Right hindlimb (tissue), 1 donor: ENCODE measurements around the gene FRS2.

Experiments
- DNase-seq: peaks from one replicate; pipeline ENCODE4 v3.0.0-alpha.2; 2018

FRS2 gene

DNA sequence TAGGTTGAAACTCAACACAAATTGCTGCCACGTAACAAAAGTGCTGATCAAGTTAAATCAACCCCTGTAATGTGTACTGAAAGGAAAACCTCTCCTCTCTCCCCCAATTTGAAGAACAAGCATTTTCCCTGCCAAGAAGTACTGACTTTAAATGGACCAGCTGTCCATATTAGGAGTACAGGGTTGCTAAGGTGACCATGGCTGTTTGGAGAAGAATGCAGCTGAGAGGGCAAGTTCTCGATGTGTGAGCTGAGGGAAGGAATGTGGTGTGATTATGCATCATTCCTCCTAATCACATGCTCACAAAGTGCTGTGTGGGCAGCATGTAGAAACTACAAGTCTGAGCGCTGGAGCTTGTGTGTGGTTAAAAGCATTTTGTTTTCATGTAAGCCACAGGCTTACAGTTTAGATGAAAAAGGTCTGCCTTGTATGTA is 64.2 kb downstream of the FRS2 start:
- peak; percentile 83 for DNase-seq

DNA sequence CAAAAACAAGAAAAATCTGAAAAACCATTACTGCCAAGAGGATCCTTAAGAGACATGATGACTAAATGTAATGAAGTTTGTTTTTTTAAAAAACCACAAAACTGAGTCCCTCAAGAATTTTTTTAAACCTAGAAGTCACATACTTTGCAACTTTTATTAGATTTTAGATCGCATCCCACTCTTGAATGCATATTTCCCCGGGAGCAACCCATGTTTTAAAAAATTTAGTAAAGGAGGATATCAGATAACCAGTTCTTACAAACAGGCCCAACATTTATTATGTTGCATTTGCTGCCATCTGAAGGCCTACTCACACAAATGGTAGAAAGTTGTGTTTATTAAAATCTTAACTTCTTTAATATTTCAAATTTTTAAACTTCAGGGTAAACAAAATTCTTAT is 70.8 kb downstream of the FRS2 start:
- DNase-seq, result no peak

DNA sequence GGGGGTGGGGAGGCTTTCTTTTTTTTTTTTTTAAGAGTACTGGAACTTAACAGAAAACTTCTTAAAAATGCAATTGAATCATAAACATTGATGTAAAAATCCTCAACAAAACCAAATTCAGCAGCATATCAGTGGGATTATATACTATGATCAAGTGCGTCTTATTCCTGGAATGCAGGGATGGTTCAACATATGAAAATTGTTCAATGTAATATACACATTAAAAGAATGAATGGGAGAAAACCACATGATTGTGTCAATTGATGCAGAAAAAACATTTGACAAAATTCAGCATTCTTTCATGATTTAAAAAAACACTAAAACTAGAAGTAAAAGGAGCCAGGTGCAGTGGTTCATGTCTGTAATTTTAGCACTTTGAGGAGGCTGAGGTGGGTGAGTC is 73.9 kb downstream of the FRS2 start:
- DNase-seq, result no peak

DNA sequence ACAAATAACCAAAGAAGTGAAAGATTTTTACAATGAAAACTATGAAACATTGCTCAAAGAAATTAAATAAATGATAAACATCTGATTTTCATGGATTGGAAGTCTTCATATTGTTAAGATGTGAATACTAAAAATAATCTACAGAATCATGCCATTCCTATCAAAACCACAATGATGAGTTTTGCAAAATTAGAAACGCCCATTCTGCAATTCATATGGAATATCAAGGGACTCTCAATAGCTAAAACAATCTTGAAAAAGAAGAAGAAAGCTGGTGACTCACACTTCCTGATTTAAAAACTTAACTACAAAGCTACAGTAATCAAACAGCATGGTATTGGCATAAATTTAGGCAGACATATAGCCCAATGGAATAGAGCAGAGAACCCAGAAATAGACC is 74.9 kb downstream of the FRS2 start:
- DNase-seq, result no peak

DNA sequence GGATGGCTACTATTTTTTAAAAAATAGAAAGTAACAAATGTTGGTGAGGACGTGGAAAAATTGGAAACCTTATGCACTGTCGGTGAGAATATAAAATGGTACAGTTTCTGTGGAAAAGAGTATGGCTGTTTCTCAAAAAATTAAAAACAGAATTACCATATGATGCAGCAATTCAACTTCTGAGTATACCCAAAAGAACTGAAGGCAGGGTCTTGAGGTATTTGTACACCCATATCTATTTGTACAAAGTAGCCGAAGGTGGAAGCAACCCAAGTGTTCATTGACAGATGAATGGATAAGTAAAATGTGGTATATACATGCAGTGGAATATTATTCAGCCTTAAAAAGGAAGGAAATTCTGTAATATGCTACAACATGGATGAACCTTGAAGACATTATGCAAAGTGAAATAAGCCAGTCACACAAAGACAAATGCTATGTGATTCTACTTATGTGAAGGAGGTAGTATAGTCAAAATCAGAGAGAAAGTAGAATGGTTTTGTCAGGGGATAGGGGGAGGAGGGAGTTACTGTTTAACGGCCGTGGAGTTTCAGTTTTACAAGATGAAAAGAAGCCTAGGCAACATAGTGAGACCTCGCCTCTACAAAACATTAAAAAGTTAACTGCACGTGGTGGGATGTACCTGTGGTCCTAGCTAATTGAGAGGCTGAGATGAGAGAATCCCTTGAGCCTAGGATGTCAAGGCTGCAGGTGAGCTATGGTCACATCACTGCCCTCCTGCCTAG is 76.7 kb downstream of the FRS2 start:
- no peak for DNase-seq

DNA sequence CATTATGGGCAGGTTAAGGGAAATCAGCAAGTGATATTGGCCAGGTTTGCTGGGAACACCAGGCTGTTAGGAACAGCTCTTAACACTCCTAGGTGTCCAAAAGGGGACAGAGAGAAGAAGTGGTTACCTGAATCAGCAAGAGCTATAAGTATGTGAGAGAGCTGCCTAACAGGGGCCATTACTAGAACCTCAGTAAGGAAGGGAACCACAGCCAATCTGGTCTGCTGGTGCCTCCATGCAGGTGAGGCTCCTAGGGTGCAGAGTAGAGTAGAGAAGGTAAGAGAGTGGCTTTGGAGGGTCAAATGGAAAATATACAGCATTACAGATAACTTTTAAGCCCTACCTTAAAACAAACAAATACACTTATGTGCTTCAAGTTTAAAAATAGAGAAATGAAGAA is 78.5 kb downstream of the FRS2 start:
- no peak for DNase-seq

DNA sequence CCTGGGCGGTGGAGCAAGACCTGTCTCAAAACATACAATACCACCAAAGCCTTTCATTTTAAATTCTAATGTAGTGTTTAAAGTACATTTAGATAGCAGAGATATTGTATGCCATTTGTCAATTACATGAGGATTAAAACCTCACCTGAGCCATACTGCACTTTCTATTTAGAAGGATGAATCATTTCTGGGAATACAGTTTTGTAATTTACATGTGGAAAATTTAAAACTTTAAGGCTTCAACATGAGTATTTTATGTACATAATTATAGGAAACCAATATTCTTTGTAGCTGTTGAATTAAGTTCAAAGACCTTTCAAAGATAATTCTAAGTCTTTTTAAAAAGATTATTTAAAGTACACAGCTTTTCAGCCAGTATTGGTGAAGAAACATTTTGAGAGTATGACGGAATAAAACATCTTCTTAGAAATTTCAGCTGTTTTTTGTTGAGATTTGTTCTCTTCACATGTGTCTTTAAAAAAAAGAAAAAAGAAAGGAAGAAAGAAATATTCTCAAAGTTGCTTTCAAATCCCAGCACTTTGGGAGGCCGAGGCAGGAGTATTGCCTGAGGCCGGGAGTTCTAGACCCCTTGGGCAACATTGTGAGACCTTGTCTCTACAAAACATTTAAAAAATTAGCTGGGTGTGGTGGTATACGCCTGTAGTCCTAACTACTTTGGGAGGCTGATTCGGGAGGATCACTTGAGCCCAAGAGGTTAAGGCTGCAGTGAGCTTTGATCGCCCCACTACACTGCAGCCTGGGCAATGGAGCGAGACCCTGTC is 80.6 kb downstream of the FRS2 start:
- no peak for DNase-seq

DNA sequence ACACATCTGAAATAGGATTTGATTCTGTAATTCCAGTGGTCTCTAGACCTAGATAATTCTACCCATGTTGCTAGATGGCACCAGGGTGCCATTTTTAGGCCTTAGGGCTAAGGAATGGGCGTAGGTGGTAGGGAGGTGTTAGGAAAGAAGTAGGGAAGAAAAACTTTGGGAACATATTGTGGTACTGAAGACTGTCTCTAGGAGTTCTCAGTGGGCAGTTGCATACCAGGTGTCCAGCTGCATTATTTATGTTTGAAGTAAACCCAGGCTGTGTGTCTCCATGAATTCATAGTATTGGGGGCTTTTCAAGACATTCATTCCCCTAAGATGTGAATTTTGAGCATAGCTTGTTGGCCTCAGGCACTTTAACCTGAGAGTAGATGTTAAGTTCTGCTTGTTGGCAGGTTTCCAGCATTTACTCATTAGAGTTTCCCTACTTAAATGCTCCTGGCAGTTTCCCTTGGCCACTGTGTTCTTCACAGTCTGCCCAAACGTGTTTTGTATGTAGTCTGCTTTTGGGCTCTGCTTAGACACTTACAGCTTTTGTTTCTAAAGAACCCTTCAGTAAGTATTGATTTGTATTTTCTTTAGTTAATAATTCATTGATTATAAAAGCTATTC is 83.5 kb downstream of the FRS2 start:
- no peak for DNase-seq

DNA sequence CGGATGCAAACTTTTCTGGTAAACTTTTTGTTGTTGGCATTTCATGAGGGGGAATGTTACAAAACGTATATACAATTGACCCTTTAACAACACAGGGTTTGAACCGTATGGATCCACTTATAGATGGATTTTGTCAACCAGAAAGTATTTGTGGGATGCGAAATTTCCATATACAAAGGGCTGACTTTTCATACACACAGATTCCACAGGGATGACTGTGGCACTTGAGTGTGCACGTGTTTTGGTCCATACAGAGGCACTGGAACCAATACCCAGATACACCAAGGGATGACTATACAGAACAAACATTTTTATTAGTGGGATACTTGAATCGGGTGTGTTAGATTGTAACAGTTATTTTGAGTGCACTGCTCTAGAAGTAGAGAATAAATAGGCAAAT is 85.3 kb downstream of the FRS2 start:
- no peak for DNase-seq

DNA sequence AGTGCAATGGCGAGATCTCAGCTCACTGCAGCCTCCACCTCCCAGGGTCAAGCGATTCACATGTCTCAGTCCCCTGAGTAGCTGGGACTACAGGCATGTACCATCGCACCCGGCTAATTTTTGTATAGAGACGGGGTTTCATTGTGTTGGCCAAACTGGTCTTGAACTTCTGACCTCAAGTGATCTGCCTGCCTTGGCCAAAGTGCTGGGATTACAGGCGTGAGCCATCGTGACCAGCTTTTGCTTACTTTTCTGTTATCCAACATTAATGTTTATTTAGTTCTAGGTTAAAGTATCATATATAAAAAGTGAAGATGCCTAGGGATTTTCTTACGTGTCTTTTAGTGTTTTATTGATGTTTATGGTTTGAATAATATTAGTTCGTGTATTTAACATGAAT is 86.2 kb downstream of the FRS2 start:
- DNase-seq, result no peak

DNA sequence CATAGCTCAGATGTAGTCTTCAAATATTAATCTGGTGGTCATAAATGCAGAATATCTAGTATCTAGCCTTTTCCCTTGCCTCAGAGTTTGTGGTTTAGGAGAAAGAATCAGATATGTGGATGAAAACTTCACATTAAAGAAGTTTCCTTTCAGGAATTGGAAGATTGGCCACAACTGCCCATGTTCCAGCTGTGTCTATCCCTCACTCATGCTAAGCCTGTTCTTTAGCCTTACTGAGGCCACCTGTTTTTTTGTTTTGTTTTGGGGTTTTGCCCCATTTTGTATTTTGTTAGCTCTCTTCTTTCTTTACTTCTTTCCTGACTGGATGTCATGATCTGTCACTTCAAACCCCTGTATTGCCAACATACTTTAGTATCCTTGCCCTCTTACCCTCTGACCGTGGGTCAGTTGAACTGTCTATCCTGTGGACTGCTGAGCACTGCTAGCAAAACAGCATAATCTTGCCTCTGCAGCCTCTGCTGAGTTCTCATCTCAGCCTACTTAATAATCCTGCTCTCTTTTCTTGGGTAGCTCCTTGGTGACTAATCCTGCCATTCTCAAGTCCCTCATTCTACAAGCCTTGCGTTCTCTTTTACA is 93.1 kb downstream of the FRS2 start:
- DNase-seq, result no peak

DNA sequence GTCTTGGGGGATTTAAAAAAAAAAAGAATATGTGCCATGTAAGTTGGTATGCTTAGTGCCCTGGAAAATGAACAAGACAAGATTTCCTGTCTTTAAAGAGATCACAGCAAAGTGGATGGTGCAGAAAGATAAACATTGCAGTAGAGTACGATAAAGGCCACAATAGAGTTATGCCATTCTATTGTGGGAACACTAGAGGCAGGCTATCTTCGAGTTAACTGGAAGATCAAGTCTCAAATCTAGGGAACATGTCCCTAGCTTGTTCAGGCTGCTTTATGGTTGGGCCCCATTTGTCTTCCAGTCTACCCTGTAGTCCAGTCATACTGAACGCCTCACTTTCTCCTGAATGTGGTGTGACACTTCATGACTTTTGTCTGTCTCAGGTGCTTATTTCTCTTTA is 96.4 kb downstream of the FRS2 start:
- DNase-seq, result no peak

DNA sequence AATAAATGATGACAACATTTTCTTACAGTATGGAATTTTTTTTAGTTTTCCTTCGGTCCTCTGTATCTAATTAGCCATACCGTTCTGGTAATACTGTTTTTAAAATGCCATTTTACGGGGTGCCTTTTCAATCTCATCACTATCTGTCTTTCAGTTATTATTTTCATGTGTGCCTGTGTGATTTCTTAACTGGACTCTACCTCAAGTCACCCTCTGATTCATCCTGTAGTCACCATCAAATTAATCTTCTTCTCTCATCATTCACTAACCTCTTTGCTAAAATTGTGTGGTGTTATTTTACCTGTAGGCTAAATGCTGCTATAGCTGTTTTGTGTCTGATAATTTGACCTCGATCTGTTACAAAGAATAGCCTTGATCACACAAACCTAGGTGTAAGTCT is 99.0 kb downstream of the FRS2 start:
- no peak for DNase-seq

DNA sequence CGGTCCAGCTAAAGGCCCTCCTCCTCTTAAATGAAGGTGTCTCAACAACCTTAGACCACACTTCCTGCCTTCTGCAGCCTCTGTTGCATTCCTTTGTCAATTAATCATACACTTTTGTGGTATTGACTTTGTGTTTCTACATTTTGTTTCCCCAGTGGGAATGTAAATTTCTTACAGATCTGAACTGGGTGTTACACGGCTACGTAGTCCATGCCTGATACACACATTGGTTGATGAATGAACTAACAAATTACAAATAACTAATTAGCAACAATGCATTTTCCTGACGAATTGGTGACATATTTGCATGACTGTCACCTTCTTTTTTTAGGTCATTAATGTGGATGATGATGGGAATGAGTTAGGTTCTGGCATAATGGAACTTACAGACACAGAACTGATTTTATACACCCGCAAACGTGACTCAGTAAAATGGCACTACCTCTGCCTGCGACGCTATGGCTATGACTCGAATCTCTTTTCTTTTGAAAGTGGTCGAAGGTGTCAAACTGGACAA is 99.9 kb downstream of the FRS2 start:
- no peak for DNase-seq

DNA sequence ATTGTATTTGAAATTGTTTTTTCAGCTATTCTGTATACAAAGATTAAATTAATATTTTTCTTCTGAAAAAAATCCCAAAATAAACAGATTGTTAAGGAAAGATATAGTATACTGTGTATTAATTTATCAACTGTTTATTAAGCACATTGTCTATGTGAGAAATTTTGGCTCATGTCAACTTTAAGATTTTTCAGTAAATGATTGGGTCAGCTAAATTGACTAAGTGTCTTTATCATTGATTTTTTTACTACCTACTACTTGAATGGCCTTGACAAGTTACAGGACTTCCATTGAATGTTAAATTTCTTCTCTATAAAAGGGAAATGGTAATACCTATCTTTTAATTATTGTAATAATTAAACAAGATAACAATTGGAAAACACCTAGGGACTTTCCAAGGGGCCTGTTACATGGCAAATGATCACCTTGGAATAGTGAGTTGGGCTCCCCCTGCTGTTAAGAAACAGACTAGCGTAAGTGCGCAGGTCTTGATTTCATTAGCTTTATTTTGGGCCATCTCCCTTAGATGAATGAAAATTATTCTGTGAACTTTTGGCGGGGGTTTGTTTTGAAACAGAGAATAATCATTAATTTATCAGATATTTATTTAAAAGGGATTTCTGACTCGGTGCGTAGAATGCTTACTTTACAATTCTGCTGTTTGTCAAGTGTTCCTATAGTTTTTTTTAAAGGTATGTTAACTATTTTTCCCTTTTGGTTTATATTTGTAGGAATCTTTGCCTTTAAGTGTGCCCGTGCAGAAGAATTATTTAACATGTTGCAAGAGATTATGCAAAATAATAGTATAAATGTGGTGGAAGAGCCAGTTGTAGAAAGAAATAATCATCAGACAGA is 100.6 kb downstream of the FRS2 start:
- peak; percentile 35 for DNase-seq

DNA sequence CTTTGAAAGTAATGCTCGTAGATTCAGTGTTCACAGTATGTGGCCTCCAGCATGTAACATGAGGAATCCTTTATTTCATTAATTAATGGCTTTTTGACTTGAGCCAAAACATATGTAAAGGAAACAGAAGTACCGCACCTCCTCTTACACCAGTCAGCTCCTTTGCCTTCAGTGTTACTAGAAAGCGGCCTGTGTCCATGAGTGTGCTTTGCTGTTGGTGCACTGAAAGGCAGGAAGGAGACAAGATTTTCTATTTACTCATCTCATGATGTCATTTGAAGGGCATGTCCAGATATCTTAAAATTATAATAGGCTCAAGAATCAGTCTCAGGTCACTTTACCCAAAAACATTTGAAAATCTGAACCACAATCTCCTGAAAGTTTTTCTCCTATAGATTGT is 105.2 kb downstream of the FRS2 start:
- DNase-seq, result no peak

DNA sequence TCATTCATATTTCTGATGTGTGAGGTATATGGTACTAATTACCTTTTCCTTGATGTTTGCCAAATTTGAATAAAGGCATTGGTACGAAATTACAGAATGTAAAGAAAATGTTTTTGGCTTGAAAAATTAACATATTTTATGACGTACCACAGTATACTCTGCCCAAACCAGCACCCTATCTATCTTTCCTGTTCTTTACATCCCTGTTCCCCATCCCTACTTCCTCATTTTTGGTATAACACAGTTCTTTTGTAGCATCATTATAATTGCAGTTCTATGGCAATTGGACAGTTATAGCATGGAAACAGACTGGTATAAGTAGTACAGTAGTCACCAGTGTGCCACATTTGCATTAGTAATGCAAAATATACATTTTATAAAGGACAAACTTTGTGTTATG is 108.1 kb downstream of the FRS2 start:
- DNase-seq, result no peak

DNA sequence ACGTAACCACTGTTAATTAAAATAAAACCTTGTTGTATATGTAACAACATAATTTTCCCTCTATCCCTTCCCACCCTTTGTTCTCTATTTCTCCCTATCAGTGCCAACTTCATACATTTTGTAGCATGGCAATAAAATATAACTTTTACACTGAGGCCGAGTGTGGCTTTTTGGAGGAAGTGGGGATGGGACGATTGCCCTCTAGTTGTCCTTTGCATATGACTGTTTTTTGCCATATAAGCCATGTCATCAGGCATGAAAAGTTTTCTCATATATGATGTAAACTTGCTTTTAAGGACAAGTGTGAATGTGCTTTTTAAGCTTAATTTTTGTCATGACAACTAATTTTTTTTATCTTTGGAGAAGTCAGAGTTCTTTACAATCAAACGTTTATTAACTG is 108.8 kb downstream of the FRS2 start:
- DNase-seq, result no peak

DNA sequence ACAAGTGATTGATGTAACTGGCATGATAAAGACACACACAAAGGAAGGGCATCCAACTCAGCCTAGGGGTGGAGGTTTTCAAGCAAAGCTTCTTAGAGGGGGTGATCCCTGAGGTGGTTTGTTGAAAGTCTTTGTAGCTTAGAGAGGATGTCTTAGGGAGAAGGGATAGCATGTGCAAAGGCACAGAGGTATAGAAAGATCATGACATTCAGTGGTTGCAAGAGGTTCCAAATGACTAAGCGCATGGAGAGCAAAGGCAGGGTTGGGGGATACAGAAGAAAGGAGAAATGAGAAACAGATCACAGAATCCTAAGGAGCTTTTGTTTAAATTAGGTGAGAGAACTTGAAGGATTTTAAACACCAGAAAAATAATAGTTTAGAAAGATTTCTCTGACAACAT is 109.9 kb downstream of the FRS2 start:
- DNase-seq, result no peak

DNA sequence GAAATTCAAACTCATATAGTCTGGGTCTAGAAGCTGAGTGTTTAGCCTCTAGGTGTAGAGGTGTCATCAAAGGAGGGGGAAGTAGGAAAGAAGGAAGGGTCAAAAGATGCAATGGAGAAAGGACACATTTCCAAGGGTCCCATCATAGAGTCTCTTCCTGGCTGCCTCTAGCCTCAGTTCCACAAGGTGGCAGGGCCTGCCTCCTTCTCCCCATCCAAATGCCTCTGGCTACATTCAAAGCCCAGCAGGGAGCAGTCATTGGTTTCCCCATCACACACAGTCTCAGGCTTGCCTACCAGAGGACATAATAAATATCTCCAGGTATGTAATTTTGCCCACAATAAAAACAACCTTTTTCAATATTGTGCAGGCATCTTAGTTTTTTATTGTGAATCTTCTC is 113.0 kb downstream of the FRS2 start:
- no peak for DNase-seq

DNA sequence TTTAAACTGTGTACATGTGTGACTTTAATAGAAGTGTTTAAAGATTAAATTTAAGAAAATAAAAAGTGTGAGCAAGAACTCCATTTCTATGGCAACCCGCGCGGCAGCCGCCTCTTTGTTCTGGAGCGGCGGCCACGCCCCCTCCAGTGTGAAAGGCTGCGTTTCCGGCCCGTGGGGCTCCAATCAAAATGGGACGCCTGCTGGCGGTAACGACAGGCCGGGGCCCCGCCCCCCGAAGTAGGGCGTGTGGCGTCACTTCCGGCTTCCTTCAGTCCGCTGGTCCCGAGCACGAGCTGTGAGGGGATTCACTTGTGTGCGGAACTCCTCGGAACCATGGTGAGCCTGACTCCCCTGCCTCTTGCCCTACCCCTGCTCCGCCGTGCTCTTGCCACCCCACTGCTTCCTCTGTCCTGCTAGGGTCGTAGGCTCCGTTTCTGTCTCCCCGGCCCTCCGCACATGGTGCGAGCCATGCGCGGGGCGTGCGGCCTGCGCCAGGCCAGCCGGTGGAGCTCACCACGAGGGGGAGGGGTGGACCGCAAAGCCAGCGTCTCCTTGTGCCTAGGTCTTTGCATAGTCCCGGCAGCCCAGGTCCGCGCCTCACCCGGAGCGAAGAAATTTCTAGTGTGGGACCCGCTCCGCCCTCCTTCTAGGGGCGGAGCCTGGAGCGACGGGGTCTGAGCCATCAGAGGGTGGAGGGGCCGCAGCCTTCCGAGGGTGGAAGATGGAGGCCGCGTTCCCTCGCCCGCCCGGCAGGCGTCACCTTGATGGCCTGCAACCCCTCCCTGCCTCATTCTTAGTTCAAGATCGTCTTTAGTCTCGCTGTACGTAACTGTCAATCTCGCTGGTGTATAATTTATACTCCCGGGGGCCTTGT is 115.2 kb downstream of the FRS2 start, which contains the start of gene CCT2:
TSS of gene CCT2 (plus strand) at position 271 of the 874 bp plus-strand sequence. CDS start at position 334, 63 bp downstream.
- DNase-seq, result peak; percentile 98
